ENCODE measurements around the gene TMEM238.

TMEM238 gene

DNA sequence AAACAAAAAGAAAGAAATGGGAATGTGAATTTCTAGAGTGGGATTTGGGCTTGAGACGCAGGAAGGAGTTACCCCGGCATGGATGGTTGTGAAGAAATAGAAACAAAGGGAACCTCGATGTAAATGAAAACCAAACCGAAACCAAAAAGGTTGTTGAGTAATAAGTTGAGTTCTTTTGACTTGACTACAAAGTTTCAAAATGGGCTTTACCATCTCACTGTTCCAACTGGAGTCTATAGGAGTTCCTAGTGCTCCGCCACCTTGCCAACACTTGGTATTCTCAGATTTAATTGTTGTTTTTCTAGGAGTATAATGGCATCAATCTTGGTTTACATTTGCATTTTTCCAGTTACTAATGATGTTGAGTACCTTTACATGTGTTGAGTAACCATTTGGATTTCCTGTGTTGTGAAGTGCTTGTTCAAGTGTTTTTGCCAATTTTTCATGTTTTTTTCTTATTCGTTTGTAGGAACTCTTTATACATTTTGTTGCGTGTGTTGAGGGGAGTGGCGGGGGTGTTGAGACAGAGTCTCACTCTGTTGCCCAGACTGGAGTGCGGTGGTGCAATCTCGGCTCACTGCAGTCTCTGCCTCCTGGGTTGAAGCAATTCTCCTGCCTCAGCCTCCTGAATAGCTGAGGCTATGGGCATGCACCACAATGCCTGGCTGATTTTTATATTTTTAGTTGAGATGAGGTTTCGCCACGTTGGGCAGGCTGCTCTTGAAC, 14.3 kb upstream of the TMEM238 start:
- H3K27me3 ChIP-seq (ENCODE audit: control insufficient read depth, insufficient read depth, low read length): no peaks in the 10 kb centered on the region
- no peaks in the 10 kb centered on the region for H3K4me1 ChIP-seq (ENCODE audit: control insufficient read depth, insufficient read depth, low read length)
- H3K9me3 ChIP-seq (ENCODE audit: control insufficient read depth, insufficient read depth, low read length): no peaks in the 10 kb centered on the region
- peaks cover 26% of the 10 kb centered on the region for H3K36me3 ChIP-seq (ENCODE audit: control insufficient read depth, insufficient read depth, low read length)
- no peak overlapping the region for H3K9ac ChIP-seq (ENCODE audit: low read depth, low read length)
- H3K4me3 ChIP-seq (ENCODE audit: low read depth, low read length): no peak overlapping the region

DNA sequence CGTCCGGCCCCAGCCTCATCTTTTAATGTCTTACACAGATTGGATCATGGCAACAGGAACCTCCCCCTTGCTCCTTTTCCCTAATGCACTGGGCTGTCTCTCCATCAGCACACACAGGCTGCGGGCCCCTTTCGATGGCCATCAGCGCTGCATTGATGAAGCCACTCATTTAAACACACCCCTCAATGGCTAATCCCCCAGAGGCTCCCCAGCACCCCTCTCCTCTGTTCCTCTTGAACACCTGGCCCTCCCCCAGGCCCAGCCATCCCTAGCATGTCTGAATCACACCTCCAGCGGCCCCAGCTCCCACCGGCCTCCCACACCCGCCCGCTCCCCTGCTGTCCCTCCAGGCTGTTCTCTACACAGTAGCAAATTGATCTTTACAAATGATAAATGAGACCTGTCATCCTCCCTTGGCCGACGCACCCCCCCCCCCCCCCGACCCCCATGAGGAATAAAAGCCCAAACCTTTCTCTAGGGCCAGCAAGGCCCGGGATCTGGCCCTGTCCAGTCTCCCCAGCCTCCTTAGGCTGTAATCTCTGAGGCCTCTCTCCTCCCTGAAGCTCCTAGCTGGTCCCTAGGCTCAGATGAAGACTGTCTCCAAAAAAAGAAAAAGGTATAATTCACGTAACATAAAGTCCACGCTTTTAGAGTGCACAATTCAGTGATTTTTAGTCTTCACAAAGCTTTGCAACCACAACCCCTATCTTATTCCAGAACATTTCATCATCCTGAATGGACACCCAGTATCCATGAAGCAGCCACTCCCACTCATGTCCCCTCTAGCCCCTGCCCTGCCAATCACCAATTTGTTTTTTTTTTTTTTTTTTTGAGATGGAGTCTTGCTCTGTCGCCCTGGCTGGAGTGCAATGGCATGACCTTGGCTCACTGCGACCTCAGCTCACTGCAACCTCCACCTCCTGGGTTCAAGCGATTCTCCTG, 9.0 kb upstream of the TMEM238 start:
- Histone ChIP-seq H3K4me1 (ENCODE audit: control insufficient read depth, insufficient read depth, low read length) (peaks cover 8% of the 10 kb centered on the region), H3K9ac (ENCODE audit: low read depth, low read length) (no peak overlapping the region), H3K36me3 (ENCODE audit: control insufficient read depth, insufficient read depth, low read length) (peaks cover 17% of the 10 kb centered on the region), H3K4me3 (ENCODE audit: low read depth, low read length) (peak overlapping the region; percentile 13), H3K27me3 (ENCODE audit: control insufficient read depth, insufficient read depth, low read length) (no peaks in the 10 kb centered on the region), H3K9me3 (ENCODE audit: control insufficient read depth, insufficient read depth, low read length) (no peaks in the 10 kb centered on the region)

DNA sequence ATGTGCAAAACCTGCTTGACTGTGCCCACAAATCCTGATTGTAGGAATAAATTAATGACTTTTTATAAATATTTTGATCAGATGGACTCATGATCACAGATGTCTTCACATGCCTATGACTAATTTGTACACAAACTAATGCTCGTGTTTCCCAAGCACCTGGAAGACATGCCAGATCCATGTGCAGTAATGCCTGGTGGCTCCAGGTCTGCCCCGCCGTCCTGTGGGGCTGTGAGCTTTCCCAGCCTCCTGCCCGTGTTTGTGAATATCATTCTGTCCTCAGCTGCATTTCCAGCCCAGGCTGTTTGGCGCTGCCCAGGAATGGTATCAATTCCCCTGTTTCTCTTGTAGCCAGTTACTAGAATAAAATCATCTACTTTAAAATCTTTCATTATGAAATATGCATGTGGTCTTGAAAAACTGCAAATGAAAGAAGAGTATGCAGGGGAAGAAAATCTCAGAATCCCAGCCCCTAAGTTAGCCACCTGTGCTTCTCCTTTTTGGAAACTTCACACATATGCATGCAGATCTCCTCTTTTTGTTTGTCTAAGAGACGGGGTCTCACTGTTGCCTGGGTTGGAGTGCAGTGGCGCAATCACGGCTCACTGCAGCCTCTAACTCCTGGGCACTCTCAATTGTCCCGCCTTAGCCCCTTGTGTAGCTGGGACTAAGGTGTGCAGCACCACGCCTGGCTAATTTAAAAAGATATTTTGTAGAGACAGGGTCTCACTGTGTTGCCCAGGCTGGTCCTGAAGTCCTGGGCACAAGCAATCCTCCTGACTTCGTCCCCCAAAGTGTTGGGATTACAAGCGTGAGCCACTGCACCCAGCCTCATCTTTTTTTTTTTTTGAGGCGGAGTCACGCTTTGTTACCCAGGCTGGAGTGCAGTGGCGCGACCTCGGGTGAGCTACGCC, 7.9 kb upstream of the TMEM238 start:
- Histone ChIP-seq H3K27me3 (ENCODE audit: control insufficient read depth, insufficient read depth, low read length) (no peaks in the 10 kb centered on the region), H3K36me3 (ENCODE audit: control insufficient read depth, insufficient read depth, low read length) (peaks cover 28% of the 10 kb centered on the region), H3K4me3 (ENCODE audit: low read depth, low read length) (peak overlapping the region; percentile 13), H3K4me1 (ENCODE audit: control insufficient read depth, insufficient read depth, low read length) (peaks cover 15% of the 10 kb centered on the region), H3K9me3 (ENCODE audit: control insufficient read depth, insufficient read depth, low read length) (no peaks in the 10 kb centered on the region), H3K9ac (ENCODE audit: low read depth, low read length) (no peak overlapping the region)

DNA sequence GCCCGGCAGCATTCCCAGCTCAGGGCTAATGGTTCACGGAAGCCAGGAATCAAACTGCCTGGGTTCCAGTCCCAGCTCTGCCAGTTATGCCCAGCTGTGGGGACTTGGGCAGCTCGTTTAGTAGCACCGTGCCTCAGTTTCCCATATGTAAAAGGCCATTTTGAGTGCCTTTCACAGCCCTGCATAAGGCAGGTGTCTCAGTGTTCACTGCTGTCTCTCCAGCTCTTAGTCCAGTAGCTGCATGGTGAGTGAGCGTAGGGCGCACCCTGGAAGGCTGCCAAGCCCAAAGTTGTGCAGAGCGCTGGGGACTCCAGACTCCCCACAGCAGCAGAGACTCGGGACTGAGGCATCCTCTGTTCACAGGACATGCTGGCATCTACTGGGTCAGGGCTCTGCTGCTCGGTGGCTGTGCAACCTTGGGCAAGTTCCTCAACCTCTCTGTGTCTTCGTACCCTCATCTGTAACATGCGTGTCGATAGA, 7.1 kb upstream of the TMEM238 start:
- no peak overlapping the region for H3K4me3 ChIP-seq (ENCODE audit: low read depth, low read length)
- H3K36me3 ChIP-seq (ENCODE audit: control insufficient read depth, insufficient read depth, low read length): peaks cover 35% of the 10 kb centered on the region
- peaks cover 17% of the 10 kb centered on the region for H3K4me1 ChIP-seq (ENCODE audit: control insufficient read depth, insufficient read depth, low read length)
- H3K27me3 ChIP-seq (ENCODE audit: control insufficient read depth, insufficient read depth, low read length): no peaks in the 10 kb centered on the region
- H3K9ac ChIP-seq (ENCODE audit: low read depth, low read length): no peak overlapping the region
- no peaks in the 10 kb centered on the region for H3K9me3 ChIP-seq (ENCODE audit: control insufficient read depth, insufficient read depth, low read length)

DNA sequence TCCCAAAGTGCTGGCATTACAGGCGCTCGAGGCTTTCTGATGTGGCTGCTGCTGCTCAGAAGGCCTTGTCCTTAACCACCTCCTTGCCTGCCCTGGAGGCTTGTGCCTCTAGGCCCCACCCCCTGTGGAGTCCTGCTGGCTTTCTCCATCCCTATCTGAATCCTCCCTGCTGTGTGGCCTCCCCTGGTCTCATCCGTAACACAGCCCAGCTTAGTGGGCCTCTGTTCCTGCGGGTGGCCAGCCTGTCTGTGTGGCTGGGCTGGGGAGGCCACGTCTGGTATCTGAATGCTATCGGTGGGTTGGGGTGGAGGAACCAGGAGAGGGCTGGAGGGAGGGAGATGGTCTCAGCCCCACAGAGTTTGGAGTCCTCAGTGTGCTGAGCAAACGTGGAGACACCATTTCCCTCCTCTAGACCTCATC, 6.4 kb upstream of the TMEM238 start:
- Histone ChIP-seq H3K36me3 (ENCODE audit: control insufficient read depth, insufficient read depth, low read length) (peaks cover 40% of the 10 kb centered on the region), H3K27me3 (ENCODE audit: control insufficient read depth, insufficient read depth, low read length) (no peaks in the 10 kb centered on the region), H3K9ac (ENCODE audit: low read depth, low read length) (no peak overlapping the region), H3K9me3 (ENCODE audit: control insufficient read depth, insufficient read depth, low read length) (no peaks in the 10 kb centered on the region), H3K4me3 (ENCODE audit: low read depth, low read length) (no peak overlapping the region), H3K4me1 (ENCODE audit: control insufficient read depth, insufficient read depth, low read length) (peaks cover 17% of the 10 kb centered on the region)

DNA sequence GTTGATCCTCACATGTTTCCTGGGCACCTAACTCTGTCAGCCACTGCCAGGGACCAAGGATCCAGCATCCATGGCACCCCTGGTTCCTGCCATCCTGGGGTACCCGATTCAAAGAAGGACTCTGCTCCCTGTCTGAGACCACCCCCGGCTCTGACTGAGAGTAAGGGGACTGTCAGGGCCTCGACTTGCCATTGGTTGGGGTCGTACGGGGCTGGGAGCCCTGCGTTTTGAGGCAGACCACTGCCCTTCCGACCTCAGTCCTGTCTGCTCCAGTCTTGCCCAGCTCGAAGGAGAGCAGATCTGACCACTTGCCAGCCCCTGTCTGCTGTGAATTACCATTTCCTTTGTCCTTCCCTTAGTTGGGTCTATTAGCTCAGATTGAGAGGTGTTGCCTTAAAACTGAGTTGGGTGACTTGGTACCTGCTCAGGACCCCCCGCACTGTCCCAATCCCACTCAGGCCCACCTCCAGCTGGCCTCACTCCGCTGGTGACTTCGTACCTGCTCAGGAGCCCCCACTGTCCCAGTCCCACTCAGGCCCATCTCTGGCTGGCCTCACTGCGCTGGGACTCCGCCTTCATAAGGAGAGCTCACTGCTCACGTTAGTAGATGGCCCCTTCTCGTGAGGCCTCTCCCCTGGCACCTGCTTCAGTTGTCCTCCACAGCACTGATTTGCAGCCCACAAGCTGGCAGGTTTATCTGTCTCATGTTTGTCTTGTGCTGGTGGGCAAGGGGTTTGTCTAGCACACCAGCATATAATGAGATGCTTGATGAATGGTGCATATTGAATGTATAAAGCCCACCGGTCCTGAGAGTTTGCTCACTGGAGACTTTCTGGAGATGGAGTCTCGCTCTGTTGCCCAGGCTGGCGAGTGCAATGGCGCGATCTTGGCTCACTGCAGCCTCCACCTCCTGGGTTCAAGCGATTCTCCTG, 5.6 kb upstream of the TMEM238 start:
- Histone ChIP-seq H3K27me3 (ENCODE audit: control insufficient read depth, insufficient read depth, low read length) (no peaks in the 10 kb centered on the region), H3K4me1 (ENCODE audit: control insufficient read depth, insufficient read depth, low read length) (peaks cover 17% of the 10 kb centered on the region), H3K9ac (ENCODE audit: low read depth, low read length) (peak overlapping the region; percentile 12), H3K36me3 (ENCODE audit: control insufficient read depth, insufficient read depth, low read length) (peaks cover 40% of the 10 kb centered on the region), H3K9me3 (ENCODE audit: control insufficient read depth, insufficient read depth, low read length) (no peaks in the 10 kb centered on the region), H3K4me3 (ENCODE audit: low read depth, low read length) (no peak overlapping the region)

DNA sequence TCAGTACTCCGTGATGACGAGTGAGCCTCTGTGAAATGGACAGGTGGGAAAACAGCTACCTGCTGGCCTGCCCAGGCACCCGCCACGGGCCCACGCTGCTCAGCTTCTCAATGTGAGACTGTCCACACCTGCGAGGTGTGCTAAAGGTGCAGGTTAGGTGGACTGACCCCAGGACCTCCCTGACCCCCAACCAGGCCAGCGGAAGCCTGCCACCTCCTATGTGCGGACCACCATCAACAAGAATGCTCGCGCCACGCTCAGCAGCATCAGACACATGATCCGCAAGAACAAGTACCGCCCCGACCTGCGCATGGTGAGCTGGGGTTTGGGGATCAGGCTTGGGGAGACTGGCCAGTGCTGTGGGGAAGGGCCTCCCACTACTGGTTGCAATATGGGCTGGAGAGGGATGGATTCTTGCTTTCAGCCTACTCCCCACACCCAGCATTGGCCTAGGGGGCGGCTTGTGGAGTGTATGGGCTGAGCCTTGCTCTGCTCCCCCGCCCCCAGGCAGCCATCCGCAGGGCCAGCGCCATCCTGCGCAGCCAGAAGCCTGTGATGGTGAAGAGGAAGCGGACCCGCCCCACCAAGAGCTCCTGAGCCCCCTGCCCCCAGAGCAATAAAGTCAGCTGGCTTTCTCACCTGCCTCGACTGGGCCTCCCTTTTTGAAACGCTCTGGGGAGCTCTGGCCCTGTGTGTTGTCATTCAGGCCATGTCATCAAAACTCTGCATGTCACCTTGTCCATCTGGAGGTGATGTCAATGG, 3.8 kb upstream of the TMEM238 start:
- no peaks in the 10 kb centered on the region for H3K9me3 ChIP-seq (ENCODE audit: control insufficient read depth, insufficient read depth, low read length)
- H3K9ac ChIP-seq (ENCODE audit: low read depth, low read length): peak overlapping the region; percentile 98
- H3K4me1 ChIP-seq (ENCODE audit: control insufficient read depth, insufficient read depth, low read length): peaks cover 17% of the 10 kb centered on the region
- H3K27me3 ChIP-seq (ENCODE audit: control insufficient read depth, insufficient read depth, low read length): peaks cover under 1% of the 10 kb centered on the region
- H3K36me3 ChIP-seq (ENCODE audit: control insufficient read depth, insufficient read depth, low read length): peaks cover 40% of the 10 kb centered on the region
- peak overlapping the region; percentile 98 for H3K4me3 ChIP-seq (ENCODE audit: low read depth, low read length)

DNA sequence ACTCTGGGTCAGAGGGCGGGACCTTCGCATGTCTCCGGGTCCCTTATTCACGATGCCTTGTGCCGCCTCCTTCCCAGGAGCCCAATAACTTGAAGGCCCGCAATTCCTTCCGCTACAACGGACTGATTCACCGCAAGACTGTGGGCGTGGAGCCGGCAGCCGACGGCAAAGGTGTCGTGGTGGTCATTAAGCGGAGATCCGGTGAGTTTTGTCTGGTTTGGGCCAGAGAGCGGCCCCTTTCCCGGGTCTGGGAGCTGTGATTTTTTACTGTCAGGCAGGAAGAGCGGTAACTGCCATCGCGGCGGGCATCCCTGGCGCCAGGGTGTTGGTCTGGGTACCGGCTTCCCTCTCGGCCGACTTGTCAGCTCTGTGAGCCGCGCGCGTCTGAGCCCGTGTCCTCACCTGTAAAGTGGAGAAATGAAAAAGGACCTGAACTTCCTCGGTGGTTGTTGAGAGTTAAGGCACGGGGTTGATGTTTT, 2.4 kb upstream of the TMEM238 start:
- Histone ChIP-seq H3K27me3 (ENCODE audit: control insufficient read depth, insufficient read depth, low read length) (peaks cover 11% of the 10 kb centered on the region), H3K9me3 (ENCODE audit: control insufficient read depth, insufficient read depth, low read length) (no peaks in the 10 kb centered on the region), H3K36me3 (ENCODE audit: control insufficient read depth, insufficient read depth, low read length) (peaks cover 40% of the 10 kb centered on the region), H3K4me1 (ENCODE audit: control insufficient read depth, insufficient read depth, low read length) (peaks cover 15% of the 10 kb centered on the region), H3K9ac (ENCODE audit: low read depth, low read length) (peak overlapping the region; percentile 98), H3K4me3 (ENCODE audit: low read depth, low read length) (peak overlapping the region; percentile 98)

DNA sequence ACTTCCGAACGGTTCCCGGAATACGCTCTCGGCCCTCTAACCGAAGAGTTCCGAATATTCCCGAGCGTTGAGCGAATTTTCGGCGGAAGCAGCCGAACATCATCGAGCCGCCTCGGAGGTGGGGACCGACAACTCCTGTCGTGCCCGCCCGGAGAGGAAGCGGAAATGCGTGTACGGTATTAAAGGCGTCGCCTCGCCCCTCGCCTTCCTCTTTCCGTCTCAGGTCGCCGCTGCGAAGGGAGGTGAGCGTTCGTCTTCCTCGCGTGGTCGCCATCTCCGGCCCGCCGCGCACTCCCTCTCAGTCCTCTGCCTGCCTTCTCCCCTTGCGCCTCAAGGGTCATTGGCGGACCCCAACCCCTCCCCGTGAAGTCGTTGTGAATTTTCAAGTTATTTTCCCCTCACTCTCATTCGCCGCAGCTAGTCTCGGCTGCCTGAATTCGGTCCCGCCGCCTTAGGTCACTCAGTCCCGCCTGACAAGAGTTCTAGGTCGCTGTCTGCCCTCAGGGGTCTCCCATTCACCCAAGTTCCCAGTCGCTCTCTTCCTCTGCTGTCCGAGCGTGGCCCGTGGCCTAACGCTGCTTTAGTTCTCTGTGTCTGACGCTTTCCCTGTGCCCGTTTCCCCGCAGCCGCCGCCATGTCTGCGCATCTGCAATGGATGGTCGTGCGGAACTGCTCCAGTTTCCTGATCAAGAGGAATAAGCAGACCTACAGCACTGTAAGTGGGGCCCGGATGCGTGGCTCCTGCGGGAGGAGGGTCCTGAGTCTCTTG, 1.8 kb upstream of the TMEM238 start, which contains the start of gene RPL28:
TSS of gene RPL28 (plus strand) at position 209 of the 769 bp plus-strand sequence. CDS start at position 635, 426 bp downstream.
- Histone ChIP-seq H3K9ac (ENCODE audit: low read depth, low read length) (peak within 1 kb of the TSS; percentile 98), H3K36me3 (ENCODE audit: control insufficient read depth, insufficient read depth, low read length) (peaks cover 40% of the 10 kb centered on the region), H3K4me1 (ENCODE audit: control insufficient read depth, insufficient read depth, low read length) (peaks cover 15% of the 10 kb centered on the region)

More for the DNA sequence above, 1.8 kb upstream of the TMEM238 start, which contains the start of gene RPL28:
- Histone ChIP-seq H3K4me3 (ENCODE audit: low read depth, low read length) (peak within 1 kb of the TSS; percentile 98), H3K27me3 (ENCODE audit: control insufficient read depth, insufficient read depth, low read length) (peaks cover 11% of the 10 kb centered on the region), H3K9me3 (ENCODE audit: control insufficient read depth, insufficient read depth, low read length) (no peaks in the 10 kb centered on the region)

Measured in iPS-15b (cell line).